HS-5 (cell line): ENCODE data around the gene MCUB.
"Not testable (repeated sequence)": the region's sequence is repeated elsewhere in the genome, so short reads cannot be mapped to it uniquely, and the experiment has no call there.

Experiments used
- DNase-seq: peaks from one replicate; pipeline ENCODE4 v3.0.0-alpha.2; 2012; ENCODE audit warnings: low read depth

Gene MCUB

DNA sequence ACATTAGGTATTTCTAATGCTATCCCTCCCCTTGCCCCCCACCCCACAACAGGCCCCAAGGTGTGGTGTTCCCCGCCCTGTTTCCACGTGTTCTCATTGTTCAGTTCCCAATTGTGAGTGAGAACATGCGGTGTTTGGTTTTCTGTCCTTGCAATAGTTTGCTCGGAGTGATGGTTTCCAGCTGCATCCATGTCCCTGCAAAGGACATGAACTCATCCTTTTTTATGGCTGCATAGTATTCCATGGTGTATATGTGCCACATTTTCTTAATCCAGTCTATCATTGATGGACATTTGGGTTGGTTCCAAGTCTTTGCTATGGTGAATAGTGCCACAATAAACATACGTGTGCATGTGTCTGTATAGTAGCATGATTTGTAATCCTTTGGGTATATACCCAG lies 20.0 kb downstream of the MCUB start:
- not testable (repeated sequence) for DNase-seq

DNA sequence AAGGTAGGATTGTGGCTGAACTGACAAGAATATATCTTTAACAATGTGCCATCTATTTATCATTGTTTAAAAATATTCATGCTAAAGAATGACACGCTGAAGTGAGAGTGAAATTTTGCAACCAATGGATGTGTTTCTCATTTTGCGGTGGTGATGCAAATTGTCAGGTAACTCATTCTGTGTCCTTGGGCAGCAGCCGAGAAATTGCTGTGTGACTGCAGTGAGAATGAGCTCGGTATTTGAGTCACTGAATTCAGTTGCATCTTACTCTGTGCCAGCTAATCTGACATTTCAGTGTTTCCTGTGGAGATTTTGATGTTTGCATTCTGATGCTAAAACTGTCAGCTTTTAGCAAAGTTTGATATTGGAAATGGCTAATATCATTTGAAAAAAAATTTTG lies 28.1 kb downstream of the MCUB start:
- no peak for DNase-seq

DNA sequence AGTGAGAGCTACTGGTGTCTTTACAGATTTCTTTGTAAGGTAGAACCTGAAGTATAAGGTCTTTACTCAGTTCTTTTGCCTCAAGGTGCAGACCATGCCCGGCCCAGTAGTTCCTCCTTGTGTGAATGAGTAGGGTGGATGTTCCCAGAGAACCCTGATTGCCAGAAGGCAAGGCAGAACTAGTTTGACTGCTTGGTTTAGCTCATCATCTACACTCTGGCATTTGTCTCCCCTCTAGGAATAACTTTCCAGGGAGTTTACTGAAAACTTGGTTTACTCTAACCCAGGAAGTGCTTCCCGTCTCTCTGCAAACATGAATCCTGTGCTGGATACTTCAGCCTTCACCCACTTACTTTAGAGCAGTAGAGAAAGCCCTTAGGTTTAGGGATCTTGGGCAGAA lies 29.1 kb downstream of the MCUB start:
- DNase-seq = no peak

DNA sequence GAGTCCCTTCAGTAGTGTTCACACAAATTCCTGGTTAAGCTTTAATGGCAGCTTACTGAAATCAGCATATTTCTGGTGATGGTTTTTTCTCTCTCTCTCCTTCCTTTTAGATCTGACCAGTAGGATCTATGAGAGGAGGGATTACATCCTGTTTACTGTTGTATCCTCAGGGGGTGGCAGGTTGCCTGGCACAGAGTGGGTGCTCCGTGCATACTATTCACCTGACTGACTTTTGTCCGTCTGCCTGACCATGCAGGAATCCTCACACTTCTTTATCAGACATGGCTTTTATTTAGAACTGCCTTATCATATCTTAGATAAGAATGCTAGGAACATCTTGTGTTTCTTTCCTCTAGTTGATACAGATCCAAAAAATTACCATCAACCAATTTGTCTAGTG lies 29.6 kb downstream of the MCUB start:
- no peak for DNase-seq

DNA sequence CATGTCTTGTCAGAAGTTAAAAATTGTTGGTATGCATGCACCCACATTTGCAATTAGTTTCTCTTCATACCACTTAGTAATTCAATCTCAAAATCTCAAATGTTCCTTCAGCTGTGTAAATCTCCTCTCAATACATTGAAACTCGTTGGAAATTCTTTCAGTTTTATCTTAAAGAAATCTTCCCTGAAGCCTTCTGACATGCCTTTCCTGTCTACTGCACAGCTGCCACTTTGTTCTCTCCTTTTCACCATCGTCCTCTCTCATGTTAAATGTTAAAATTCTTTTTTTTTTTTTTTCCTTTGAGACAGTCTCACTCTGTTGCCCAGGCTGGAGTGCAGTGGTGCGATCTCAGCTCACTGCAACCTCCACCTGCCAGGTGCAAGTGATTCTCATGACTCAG lies 30.9 kb downstream of the MCUB start:
- no peak for DNase-seq

DNA sequence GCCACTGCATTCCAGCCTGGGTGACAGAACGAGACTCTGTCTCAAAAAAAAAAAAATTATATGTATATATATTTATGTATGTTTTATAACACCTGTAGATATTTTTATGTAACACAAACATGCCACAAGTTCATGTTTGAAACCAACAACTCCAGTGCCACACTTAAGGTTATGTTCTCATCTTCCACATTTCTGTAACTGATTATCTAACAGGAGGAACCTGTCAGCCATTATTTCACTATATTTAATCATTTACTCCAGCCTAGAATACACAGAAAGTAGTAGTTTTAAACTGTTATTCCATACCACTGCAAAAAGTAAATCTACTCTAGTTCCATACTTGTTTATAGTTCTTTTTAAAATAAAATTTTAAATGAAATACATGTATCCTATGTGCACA lies 32.3 kb downstream of the MCUB start:
- DNase-seq = no peak

DNA sequence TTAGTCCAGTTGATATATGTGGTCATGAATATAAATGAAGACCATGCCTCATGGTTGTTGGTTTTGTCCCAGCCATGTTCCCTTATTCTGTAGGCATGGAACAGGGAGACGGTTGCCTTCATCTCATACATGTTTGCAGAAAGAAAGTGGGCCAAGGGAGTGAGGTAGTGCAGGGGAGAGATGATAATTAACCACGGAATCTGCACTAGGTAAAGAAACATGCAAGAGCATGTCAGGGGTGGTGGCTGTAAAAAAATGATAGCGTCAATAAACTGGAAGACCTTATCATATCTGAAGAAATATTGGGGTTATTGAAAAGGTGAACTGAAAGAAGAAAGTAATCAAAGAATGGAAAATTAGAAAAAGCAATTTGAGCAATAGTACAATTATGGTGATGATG lies 35.1 kb downstream of the MCUB start:
- not testable (repeated sequence) for DNase-seq

DNA sequence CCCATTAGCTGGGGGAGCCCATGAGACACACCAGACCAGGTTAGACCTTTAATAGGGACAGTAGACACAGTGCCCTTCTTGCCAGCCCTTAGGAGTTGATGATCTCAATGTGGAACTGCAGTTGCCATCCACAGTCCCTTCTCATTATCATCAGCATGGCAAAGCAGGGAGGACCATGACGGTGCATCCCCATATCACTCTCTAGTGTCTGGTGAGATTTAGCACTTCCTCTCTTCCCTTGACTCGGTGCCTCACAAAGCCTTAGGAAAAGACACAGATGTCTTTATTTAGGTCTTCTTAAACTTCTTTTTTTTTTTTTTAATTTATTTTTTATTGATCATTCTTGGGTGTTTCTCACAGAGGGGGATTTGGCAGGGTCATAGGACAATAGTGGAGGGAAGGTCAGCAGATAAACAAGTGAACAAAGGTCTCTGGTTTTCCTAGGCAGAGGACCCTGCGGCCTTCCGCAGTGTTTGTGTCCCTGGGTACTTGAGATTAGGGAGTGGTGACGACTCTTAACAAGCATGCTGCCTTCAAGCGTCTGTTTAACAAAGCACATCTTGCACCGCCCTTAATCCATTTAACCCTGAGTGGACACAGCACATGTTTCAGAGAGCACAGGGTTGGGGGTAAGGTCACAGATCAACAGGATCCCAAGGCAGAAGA lies 36.5 kb downstream of the MCUB start:
- DNase-seq = not testable (repeated sequence)

DNA sequence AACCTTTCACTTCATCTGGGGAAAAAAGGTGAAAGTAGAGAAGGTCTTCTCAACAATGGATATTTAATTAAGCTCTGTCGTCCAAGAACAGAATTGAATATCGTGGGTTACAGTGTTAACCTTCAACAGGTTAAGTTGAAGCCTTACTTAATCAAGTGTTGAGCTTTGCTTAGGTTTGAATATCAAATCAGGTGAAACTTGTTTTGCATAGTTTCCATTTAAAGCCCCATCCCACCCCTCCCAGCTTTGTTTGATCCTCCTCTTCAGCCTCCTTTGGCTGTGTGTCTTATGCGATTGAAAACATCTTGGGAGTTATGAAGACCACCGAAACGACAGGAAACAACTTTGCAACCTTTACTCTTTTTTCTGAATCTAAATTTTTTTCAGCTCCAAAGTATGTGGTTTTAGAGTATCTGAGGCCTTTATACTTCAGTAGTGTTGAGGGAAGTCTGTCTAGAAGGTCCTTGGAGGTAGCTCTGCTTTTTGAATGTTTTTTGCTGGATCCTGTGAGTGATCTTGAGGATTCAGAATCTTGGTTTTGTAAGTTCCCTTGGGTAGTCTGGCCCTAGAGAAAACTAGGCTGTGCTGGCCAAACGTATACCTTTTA lies 39.1 kb downstream of the MCUB start:
- DNase-seq = no peak

DNA sequence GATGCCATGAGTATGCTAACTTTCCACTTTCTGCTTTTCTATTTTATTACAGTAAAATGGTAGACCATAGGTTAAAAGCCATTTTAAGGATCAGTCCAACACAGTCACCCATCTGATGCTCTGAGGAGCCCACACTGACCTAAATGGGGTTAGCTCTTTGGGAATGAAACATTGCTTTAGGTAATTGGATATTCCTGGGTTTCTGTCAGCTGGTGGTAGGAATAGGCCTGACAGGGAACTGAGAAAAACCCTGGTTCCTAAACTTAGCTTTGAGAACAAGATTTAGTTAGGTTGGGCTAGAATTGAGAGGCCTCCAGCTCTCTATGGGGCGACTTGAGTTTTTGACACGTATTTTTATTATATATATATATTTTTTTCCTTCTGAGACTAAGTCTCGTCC lies 40.4 kb downstream of the MCUB start:
- no peak for DNase-seq

DNA sequence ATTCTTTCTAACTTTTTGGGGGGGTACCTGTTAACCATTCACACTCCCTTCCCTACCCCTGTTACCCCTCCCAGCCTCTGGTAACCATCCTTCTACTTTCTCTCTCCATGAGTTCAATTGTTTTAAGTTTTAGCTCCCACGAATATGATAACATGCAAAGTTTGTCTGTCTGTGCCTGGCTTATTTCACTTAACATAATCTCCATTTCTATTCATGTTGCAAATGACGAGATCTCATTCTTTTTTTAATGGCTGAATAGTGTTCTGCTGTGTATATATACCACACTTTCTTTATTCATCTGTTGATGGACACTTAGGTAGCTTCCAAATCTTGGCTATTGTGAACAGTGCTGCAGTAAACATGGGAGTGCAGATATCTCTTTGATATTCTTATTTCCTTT lies 41.3 kb downstream of the MCUB start:
- DNase-seq = no peak

DNA sequence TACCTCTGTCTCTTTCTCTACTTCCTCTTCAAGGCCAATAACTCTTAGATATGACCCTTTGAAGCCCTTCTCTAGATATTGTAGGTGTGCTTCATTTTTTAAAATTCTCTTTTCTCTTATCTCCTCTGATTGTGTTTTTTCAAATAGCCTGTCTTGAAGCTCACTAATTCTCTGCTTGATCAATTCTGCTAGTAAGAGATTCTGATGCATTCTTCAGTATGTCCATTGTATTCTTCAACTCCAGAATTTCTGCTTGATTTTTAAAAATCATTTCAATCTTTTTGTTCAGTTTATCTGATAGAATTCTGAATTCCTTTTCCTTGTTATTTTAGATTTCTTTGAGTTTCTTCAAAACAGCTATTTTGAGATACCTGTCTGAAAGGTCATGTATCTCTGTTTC lies 47.9 kb downstream of the MCUB start:
- no peak for DNase-seq

DNA sequence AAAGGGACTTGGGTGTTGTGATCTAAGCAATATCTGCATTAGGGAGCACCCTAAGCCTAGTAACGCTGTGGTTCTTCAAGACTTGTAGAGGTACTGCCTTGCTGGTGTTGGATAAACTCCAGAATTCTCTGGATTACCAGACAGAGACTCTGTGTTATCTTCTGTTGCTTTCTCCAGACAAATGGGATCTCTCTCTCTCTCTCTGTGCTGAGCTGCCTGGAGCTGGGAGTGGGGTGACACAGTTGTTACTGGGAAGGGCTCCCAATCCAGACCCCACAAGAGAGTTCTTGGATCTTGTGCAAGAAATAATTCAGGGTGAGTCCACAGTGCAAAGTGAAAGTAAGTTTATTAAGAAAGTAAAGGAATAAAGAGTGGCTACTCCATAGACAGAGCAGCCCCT lies 48.8 kb downstream of the MCUB start:
- no peak for DNase-seq

DNA sequence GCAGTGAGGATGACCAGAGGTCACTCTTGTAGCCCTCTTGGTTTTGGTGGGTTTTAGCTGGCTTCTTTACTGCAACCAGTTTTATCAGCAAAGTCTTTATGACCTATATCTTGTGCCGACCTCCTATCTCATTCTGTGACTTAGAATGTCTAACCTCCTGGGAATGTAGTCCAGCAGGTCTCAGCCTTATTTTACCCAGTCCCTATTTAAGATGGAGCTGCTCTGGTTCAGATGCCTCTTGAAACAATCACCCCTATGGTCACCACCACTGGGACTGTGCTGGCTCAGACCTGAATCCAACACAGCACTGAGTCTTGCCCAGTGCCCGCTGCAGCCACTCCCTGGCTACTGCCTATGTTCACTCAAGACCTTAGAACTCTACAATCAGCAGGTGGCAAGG lies 49.4 kb downstream of the MCUB start:
- no peak for DNase-seq

DNA sequence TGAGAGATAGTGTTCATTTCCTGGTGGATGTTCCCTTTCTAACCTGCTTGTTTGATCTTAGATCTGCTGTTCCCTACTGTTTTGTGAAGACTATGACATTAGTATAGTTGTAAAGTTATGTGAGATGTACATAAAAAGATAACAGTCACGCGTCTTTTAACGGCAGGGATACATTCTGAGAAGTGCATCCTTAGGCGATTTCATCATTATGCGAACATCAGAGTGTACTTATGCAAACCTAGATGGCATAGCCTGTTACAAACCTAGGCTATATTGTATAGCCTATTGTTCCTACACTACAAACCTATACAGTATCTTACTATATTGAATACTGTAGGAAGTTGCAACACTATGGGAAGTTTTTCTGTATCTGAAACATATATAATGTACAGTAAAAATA lies 50.4 kb downstream of the MCUB start:
- DNase-seq = no peak

DNA sequence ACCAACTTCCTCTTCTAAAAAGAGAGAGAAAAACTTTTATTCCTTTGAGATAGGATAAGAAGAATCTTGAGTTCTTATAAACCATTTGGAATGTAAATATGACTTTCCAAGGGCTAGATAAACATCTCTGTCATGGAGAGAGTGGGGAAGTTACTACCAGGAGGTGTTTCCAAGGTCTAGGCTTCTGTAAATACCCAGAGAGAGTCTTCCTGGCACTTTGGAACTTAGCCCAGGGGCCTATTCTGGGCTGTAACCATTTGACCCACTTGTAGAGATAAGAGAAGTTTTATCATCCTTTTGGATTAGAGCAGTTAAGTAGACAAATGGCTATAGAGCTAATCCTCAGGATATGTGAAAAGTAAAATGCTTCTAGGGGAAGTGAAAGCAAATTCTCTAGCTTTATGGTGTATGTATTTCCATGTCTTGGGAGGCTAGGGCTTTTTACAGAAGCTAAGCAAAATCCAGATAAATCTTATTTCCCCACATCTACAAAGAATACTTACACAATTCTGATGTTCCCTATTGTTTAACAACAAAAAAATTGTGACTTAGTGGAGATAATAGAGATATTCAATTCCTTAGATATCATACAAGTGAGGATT lies 51.1 kb downstream of the MCUB start:
- DNase-seq = no peak

DNA sequence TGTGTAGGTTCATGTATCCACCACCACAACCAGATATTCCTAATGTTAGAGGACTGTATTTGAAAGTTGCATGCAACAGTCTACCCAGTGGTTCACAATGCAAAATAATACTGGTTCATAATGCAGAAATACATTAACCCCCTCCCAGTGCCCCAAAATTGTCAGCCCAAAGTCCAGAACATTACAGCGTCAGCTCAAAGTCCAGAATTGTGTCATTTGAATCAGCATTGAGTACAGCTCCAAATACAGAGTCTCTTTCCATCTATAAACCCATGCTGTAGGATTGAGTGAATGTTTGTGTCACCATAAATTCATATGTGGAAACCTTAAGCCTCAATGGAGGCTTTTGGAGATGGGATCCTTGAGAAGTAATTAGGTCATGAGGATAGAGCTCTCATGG lies 54.0 kb downstream of the MCUB start:
- no peak for DNase-seq

DNA sequence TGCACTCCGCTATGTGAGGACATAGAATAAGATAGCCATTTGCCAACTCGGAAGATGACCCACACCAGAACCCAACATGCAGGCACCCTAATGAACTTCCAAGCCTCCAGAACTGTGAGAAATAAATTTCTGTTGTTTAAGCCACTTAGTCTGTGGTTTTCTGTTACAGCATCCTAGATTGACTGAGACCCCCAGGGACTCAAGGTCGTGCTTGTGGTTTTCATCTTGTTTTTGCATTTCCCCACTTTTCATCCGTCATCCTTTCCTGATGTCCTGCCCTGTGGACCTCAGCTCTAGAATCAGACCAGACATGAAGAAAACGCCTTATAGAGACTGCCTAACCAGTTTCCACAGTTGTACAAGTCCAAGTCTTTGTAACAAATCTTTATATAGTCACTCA lies 54.4 kb downstream of the MCUB start:
- no peak for DNase-seq

DNA sequence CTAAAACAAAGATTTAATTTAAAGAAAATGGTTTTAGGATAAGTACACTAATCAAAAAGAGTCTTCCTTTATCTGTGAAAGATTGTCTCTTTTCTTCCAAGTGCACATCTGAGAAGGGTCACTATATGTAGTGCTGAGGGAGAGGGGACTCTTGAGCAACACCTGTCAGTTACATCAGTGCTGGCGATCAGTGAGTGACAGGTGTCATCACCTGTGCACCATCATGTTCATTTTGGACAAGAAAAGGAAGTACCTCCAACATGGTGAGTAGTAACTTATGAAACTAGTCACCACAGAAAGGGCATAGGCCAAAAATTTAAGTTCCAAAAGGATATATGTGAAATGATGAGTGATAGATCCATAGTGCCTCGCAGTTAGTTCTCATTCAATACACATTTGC lies 55.7 kb downstream of the MCUB start:
- no peak for DNase-seq

DNA sequence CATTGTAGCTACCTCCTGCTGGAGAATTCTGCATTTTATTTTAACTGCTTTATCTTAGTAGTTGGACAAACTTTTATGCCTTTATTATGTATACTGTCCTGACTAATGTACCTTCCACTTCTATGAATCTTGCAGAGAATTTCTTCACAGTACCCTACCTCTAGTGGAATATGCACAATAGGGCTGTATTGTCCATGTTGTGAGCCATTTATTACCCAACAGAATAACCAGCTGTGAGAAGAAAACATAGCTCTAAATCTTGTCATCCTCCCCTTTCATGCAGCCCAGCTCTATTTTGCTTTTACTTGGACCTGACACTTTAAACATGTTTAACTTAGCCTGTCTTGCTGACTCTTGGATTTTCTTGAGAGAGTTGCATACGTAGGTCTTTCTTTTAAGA lies 56.2 kb downstream of the MCUB start:
- DNase-seq = no peak

DNA sequence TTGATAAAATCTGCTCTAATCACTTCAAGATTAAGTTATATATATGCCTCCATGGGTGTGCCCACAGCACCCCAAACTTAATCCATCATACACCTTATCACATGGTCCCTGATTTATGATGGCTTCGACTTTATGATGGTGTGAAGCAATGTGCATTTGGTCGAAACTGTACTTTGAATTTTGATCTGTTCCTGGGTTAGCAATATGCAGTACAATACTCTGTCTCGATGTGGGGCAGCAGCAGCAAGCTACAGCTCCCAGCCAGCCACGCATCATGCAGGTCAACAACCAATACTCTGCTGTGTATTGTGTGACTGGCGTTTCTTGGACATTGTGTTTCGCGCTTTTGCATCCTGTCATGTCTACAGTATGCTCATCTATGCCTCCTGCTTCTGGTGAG lies 62.6 kb downstream of the MCUB start:
- no peak for DNase-seq

DNA sequence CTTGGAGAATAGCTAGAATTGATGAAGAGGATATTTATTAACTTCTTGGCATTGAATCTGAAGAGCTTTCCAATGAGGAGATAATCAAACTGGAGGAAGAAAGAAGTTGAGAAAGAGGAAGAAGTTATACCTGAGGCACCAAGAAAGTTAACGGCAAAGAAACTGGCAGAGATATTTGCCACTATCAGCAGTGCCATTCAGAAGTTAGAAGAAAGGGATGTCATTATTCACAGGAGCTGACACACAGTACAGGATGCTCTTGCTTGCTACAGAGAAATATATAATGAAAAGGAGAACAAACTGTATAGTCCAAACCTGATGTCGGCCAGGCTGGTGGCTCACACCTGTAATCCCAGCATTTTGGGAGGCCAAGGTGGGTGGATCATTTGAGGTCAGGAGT lies 64.5 kb downstream of the MCUB start:
- DNase-seq = no peak

DNA sequence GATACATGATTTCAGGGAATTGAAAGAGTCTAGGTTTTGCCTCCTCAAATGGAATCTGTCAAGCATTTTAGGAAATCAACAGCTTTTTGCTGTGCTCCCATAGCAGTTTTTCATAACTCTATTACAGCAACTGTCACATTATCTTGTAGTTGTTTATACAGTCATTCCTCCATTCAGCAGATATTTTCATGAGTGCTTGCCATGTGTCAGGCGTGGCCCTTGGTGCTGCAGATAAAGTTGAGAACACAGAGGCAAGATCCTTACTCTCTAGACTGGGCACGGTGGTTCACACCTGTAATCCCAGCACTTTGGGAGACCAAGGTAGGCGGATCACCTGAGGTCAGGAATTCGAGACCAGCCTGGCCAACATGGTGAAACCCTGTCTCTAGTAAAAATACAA lies 67.3 kb downstream of the MCUB start:
- no peak for DNase-seq

DNA sequence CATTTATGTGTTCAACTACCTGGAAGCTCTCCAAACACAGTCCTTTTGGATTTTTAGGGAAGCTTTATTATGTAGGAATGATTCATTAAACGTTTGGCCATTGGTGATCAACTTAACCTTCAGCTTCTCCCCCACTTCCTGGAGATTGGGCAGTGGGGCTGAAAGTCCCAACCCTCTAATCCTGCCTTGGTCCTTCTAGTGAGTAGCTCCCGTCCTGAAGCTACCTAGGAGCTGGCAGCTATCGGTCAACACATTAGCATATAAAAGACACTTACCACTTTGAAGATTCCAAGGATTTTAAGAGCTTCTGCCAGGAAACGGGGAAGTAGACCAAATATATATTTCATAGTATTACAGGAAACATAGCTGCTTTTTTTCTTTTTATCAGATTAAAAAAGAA lies 69.7 kb downstream of the MCUB start:
- DNase-seq = no peak
